Measurements from ENCODE around the gene ARID5B. TPM values are rescaled to one million over a fixed set of nuclear protein-coding genes. Genes with fewer than 3 reads are reported as not detected.

Gene ARID5B
- polyA plus RNA-seq, 1 of the 3 experiments (the other 2 are of a cell fraction) = 10.9 TPM

- H3K4me3 ChIP-seq (ENCODE audit: low read depth in 2 of 2, low read length in 1 of 2) = no peak overlapping the region; a peak in 2 of 4 replicates
- WGBS (ENCODE audit: low lambda C conversion rate) = 85% methylated on average over 7 of the region's 7 CpGs
- no peaks in the 10 kb centered on the region for H3K27me3 ChIP-seq (ENCODE audit: insufficient read depth)
- peaks cover 28% of the 10 kb centered on the region for H3F3A ChIP-seq (replicated peaks; ENCODE audit: insufficient read depth)
- no peak overlapping the region; the same call in 1 of the 2 replicates for H2AFZ ChIP-seq (ENCODE audit: low read depth)
- H4K20me1 ChIP-seq (ENCODE audit: insufficient read depth) = no peaks in the 10 kb centered on the region; the same call in 1 of the 2 replicates
- peaks cover 60% of the 10 kb centered on the region for H3K79me2 ChIP-seq (ENCODE audit: insufficient read depth)
- ChIA-PET CTCF (interaction anchor here (0.7 kb wide), 1 partner anchor 1343 kb away, joined by 3 read pairs; no protein-coding TSS in a partner anchor), POLR2A (no interaction called here)
- H3K4me1 ChIP-seq (ENCODE audit: control insufficient read depth in 1 of 2, insufficient read depth in 2 of 2, low read depth in 1 of 2, low read length in 1 of 2) = peaks cover 17 to 25% of the 10 kb centered on the region in 2 experiments
- no peaks in the 10 kb centered on the region for H3K9me3 ChIP-seq
- TF ChIP-seq SMC3 (IDR thresholded peaks at IDR 0.05; ENCODE audit: low read depth, low read length) (no peak), SIN3A (IDR thresholded peaks at IDR 0.05; ENCODE audit: borderline replicate concordance, low read depth, low read length) (no peak), FOXJ3 (CRISPR knock-in tag; IDR thresholded peaks at IDR 0.05) (no peak), RFX5 (IDR thresholded peaks at IDR 0.05; ENCODE audit: low read length) (no peak), MEF2A (IDR thresholded peaks at IDR 0.05; ENCODE audit: borderline replicate concordance, low read depth) (no peak), MXI1 (IDR thresholded peaks at IDR 0.05; ENCODE audit: low read depth, low read length) (no peak), USF2 (IDR thresholded peaks at IDR 0.05; ENCODE audit: borderline replicate concordance, low read depth, low read length) (no peak), RAD21 (IDR thresholded peaks at IDR 0.05; ENCODE audit: low read length) (no peak), NFIC (IDR thresholded peaks at IDR 0.05; ENCODE audit: borderline replicate concordance) (no peak), TCF12 (IDR thresholded peaks at IDR 0.05) (no peak), MAX (IDR thresholded peaks at IDR 0.05; ENCODE audit: low read depth) (no peak), RXRA (IDR thresholded peaks at IDR 0.05; ENCODE audit: borderline replicate concordance, low read depth) (no peak), FOSL2 (IDR thresholded peaks at IDR 0.05; ENCODE audit: borderline replicate concordance, low read depth) (no peak), RCOR1 (IDR thresholded peaks at IDR 0.05; ENCODE audit: low read length) (no peak), FOXM1 (IDR thresholded peaks at IDR 0.05; ENCODE audit: low read depth) (no peak), REST (IDR thresholded peaks at IDR 0.05; ENCODE audit: low read depth, low read length) (no peak), CHD2 (IDR thresholded peaks at IDR 0.05; ENCODE audit: low read length, partially characterized antibody) (no peak)
- peak overlapping the region; percentile 59 for H3K4me2 ChIP-seq
- H3K9me2 ChIP-seq = no peaks in the 10 kb centered on the region
- peaks cover 2 to 6% of the 10 kb centered on the region in 2 experiments for H3K36me3 ChIP-seq (replicated peaks in 1 of 2; ENCODE audit: control insufficient read depth in 1 of 2, insufficient read depth in 2 of 2, low read length in 1 of 2)
- peak overlapping the region; percentile 72 to 91; a peak in 3 of 4 replicates for H3K27ac ChIP-seq (ENCODE audit: low read depth in 2 of 2, low read length in 1 of 2)
- no peak for DNase-seq
- H3K9ac ChIP-seq = peak overlapping the region; percentile 65; the same call in 1 of the 2 replicates
Measured at GRCh38 chr10:61994405-61995219, 93.1 kb downstream of the ARID5B start.
